Chondrocyte (in vitro differentiated cells): ENCODE measurements around the gene TMEM121B. TPM values are rescaled to one million over a fixed set of nuclear protein-coding genes. Genes with fewer than 3 reads are reported as not detected.

Experiments used
- DNase-seq: peaks from one replicate; pipeline ENCODE4 v3.0.0; 2021; ENCODE audit warnings: mixed read lengths, low spot score
- H3K27ac Mint-ChIP-seq: one replicate; pipeline ENCODE4 v1.8.0; 2021; ENCODE audit warnings: mild to moderate bottlenecking, moderate library complexity, mixed read lengths; ENCODE audit not compliant: unreplicated experiment
- H3K27me3 Mint-ChIP-seq: 2 replicates; pipeline ENCODE4 v1.8.0; 2021; ENCODE audit warnings: low read depth, mixed read lengths
- H3K36me3 Mint-ChIP-seq: 2 replicates; pipeline ENCODE4 v1.8.0; 2021; ENCODE audit warnings: low read depth, mixed read lengths
- H3K4me1 Mint-ChIP-seq: 2 replicates; pipeline ENCODE4 v1.8.0; 2021; ENCODE audit warnings: low read depth, mild to moderate bottlenecking, mixed read lengths
- H3K4me3 Mint-ChIP-seq: one replicate; pipeline ENCODE4 v1.8.0; 2021; ENCODE audit warnings: mild to moderate bottlenecking, moderate library complexity, mixed read lengths; ENCODE audit not compliant: unreplicated experiment
- H3K9me3 Mint-ChIP-seq: 2 replicates; pipeline ENCODE4 v1.8.0; 2021; ENCODE audit warnings: low read depth, mixed read lengths
- CTCF ChIP-seq: fragments of 200-600 bp; sonication (generic); IDR thresholded peaks from 2 replicates; pipeline ENCODE4 v1.5.0; 2021; ENCODE audit warnings: antibody characterized with exemption, mild to moderate bottlenecking, moderate library complexity
- total RNA-seq: library from RNA; stranded (reverse); gene quantifications from 3 replicates; pipeline ENCODE4 v1.2.1, GENCODE V29; 2021

TMEM121B gene
- total RNA-seq, 1 donor from 2014 or later = 0.87 TPM

- TF ChIP-seq CTCF = no peak
These were observed 34.2 kb downstream of the TMEM121B start for GRCh38 chr22:17086788-17087497.

GRCh38 chr22:17086296-17086695 lies 34.9 kb downstream of the TMEM121B start:
- H3K27me3 Mint-ChIP-seq = no peaks in the 10 kb centered on the region
- no peak for DNase-seq
- H3K4me1 Mint-ChIP-seq = peaks cover 23% of the 10 kb centered on the region
- H3K9me3 Mint-ChIP-seq = no peaks in the 10 kb centered on the region
- no peak overlapping the region for H3K27ac Mint-ChIP-seq
- peak overlapping the region; percentile 79 for H3K4me3 Mint-ChIP-seq
- TF ChIP-seq CTCF = no peak
- H3K36me3 Mint-ChIP-seq = no peaks in the 10 kb centered on the region

More at GRCh38 chr22:17086788-17087497, 34.2 kb downstream of the TMEM121B start:
- H3K27ac Mint-ChIP-seq = no peak overlapping the region
- peaks cover 23% of the 10 kb centered on the region for H3K4me1 Mint-ChIP-seq
- peak overlapping the region; percentile 57 for H3K4me3 Mint-ChIP-seq
- DNase-seq = peak; percentile 59
- no peaks in the 10 kb centered on the region for H3K9me3 Mint-ChIP-seq
- H3K27me3 Mint-ChIP-seq = no peaks in the 10 kb centered on the region
- H3K36me3 Mint-ChIP-seq = no peaks in the 10 kb centered on the region

GRCh38 chr22:17085277-17086181 lies 35.6 kb downstream of the TMEM121B start:
- no peaks in the 10 kb centered on the region for H3K36me3 Mint-ChIP-seq
- no peak for DNase-seq
- H3K27me3 Mint-ChIP-seq = no peaks in the 10 kb centered on the region
- no peak for TF ChIP-seq CTCF
- H3K27ac Mint-ChIP-seq = no peak overlapping the region
- H3K4me1 Mint-ChIP-seq = peaks cover 23% of the 10 kb centered on the region
- no peaks in the 10 kb centered on the region for H3K9me3 Mint-ChIP-seq
- H3K4me3 Mint-ChIP-seq = peak overlapping the region; percentile 79

GRCh38 chr22:17084554-17085276 lies 36.4 kb downstream of the TMEM121B start, which contains the start of gene IL17RA:
TSS of gene IL17RA (plus strand) at chr22:17085000. CDS start at chr22:17085092, 92 bp downstream.
- Mint-ChIP-seq H3K4me1 (peaks cover 23% of the 10 kb centered on the region), H3K4me3 (peak within 1 kb of the TSS; percentile 79), H3K36me3 (no peaks in the 10 kb centered on the region), H3K27ac (peak within 1 kb of the TSS; percentile 77), H3K9me3 (no peaks in the 10 kb centered on the region), H3K27me3 (no peaks in the 10 kb centered on the region)
- no peak for TF ChIP-seq CTCF
- DNase-seq = no peak
